GM12801 (cell line): ENCODE data around the gene PDE4A.

Experiments used
- TF ChIP-seq, protein P1 (sequence below): IDR thresholded peaks from one replicate; pipeline ENCODE4 v1.5.1; 2011; ENCODE audit warnings: control low read depth; ENCODE audit not compliant: insufficient read length; ENCODE audit errors: extremely low read depth

PDE4A gene

DNA sequence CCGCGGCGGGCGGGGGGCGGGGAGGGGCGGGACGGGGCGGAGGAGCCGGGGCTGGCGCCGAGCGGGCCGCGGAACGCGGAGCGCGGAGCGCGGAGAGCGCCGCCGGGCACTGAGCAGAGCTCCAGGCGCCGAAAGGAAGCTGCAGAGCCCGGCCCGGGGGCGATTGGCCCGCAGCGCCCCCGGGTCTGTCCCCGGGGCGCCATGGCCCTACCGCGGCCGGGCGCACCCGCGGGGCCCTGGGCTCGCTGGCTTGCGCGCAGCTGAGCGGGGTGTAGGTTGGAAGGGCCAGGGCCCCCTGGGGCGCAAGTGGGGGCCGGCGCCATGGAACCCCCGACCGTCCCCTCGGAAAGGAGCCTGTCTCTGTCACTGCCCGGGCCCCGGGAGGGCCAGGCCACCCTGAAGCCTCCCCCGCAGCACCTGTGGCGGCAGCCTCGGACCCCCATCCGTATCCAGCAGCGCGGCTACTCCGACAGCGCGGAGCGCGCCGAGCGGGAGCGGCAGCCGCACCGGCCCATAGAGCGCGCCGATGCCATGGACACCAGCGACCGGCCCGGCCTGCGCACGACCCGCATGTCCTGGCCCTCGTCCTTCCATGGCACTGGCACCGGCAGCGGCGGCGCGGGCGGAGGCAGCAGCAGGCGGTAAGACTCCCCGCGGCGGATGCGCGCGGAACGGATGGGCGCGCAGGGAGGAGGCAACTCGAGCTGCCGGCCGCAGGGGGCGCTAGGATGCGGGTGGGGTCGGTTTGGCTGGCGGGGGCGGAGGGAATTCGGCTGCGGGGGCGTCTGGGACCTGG is at the start of gene PDE4A:
PDE4A (plus strand) TSS at position 95 of the 796 bp plus-strand sequence; CDS start at position 322, 227 bp downstream.
- TF ChIP-seq, protein P1, sequence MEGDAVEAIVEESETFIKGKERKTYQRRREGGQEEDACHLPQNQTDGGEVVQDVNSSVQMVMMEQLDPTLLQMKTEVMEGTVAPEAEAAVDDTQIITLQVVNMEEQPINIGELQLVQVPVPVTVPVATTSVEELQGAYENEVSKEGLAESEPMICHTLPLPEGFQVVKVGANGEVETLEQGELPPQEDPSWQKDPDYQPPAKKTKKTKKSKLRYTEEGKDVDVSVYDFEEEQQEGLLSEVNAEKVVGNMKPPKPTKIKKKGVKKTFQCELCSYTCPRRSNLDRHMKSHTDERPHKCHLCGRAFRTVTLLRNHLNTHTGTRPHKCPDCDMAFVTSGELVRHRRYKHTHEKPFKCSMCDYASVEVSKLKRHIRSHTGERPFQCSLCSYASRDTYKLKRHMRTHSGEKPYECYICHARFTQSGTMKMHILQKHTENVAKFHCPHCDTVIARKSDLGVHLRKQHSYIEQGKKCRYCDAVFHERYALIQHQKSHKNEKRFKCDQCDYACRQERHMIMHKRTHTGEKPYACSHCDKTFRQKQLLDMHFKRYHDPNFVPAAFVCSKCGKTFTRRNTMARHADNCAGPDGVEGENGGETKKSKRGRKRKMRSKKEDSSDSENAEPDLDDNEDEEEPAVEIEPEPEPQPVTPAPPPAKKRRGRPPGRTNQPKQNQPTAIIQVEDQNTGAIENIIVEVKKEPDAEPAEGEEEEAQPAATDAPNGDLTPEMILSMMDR = no peak

DNA sequence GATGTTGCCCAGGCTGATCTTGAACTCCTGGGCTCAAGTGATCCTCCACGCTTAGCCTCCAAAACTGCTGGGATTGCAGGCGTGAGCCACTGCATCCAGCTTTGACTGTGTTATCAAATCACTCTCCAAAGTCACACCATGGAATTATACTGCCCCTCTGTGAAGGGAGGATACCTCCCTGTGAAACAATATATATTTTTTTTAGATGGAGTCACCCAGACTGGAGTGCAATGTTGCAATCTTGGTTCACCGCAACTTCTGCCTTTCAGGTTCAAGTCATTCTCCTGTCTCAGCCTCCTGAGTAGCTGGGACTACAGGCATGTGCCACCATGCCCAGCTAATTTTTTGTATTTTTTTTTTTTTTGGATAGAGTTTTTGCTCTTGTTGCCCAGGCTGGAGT is 47.6 kb upstream of the PDE4A start:
- TF ChIP-seq, protein P1 = no peak

DNA sequence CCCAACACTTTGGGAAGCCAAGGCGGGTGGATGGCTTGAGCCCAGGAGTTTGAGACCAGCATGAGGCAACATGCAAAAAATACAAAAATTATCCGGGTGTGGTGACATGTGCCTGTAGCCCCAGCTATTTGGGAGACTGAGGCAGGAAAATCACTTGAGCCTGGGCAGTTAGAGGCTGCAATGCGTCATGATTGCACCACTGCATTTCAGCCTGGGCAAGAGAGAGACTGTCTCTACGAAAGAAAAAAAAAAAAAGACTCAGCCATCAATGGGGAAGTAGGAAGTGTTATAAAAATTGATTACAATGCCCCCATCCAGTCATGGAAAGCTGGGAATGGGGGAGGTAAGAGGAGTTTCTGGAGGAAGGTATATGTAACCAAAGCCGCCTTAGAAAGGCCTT is 45.4 kb upstream of the PDE4A start:
- TF ChIP-seq, protein P1 = no peak

DNA sequence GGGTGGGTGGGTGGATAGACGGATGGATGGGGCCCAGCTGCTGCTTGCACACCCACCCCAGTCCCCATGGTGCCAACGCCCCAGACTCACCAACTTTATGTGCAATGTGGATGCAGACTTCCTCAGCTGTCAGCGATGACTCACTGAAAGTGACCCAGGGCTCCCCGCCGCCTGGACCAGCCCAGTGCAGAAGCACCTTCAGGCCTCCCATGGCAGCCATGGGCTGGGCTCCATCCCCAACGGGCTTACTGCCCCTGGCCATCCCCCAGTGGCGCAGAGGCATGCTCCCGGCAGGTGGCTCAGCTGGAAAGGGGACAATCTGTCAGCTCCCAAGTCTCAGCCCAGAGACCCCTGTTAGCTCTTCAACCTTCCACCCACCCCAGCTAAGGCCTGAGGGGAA is 42.2 kb upstream of the PDE4A start:
- TF ChIP-seq, protein P1 = no peak

DNA sequence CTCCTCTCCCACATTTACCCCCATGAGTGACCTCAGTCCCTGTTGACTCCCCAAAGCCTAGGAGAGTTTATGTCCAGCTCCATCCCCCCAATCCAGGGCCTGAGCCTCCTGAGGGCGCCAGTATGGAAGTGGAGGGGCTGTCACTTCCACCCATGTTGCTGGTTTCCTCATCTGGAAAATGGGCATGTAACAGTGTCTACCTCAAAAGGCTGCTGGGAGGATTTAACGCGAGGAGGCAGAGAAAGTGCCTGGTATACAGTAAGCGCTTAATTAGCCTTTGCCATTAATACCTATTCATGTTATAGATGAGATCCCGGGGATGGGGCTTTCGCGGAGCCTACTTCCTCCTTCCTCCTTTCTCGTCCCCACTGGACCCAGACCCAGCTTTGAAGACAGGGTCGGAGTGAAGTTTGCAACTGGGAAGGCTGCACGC is 40.4 kb upstream of the PDE4A start:
- TF ChIP-seq, protein P1 = no peak

DNA sequence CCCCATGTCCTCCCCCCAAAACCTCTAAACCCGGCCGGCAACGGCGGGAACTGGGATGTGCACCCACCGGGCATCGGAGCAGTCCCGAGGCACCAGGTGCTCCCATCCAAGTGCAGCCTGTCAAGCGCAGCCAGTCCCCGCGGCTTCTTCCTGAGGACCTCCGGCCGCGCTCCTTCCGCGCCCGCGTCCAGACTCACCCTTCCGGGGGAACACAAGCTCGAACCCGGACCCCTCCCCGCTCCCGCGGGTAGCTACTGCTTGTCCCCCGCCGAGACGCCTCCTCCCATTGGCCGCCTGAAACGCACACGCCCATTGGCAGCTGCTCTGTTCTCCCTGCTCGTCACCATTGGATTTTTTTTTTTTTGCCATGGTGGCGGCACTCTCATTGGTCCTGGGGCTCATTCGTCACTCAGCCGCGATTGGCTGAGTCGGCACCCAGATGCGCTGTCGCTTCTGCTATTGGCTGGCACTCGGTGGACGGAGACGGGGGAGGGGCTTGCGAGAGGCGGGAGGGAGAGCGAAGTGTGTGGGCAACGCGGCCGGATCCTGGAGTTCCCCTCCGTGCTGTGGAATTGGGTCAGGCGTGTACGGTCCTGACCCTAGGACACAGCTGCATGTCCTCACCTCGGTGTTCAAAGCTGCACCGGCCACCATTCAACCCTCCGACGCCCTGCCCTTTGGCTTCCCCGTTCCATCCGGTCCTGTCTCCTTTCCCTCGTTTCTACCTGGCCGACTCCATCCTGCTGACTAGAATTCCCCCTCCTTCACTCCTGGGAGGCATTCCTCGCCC is 39.8 kb upstream of the PDE4A start, which contains the start of gene TYK2:
TYK2 (minus strand) TSS at position 260 of the 790 bp plus-strand sequence. CDS start 2,166 bp downstream, outside the sequence.
- TF ChIP-seq, protein P1 = no peak

DNA sequence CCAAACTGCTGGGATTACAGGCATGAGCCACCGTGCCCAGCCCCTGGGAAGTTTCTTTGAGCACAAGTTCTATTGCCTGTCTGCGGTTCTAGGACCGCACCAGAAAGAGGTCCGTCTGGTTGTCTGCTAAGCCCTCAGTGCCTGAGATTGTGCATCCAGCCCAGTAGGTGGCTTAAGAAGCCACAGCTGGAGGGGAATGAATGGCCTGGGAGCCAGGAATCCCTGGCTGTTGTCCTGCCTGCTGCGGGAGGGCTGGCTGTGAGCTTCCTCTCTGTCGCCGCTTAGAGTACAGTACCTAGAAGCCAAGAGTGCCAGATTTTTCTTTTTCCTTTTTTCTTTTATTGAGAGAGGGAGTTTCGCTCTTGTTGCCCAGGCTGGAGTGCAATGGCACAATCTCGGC is 35.8 kb upstream of the PDE4A start:
- TF ChIP-seq, protein P1 = no peak
